ENCODE results near the gene RRAGC. TPM values are rescaled to one million over a fixed set of nuclear protein-coding genes. Genes with fewer than 3 reads are reported as not detected.

Gene RRAGC
- total and polyA plus RNA-seq, 12 donors: 7.5 to 28.8 (median 16.0) TPM

- H3K36me3 ChIP-seq (replicated peaks in 1 of 2): no peaks in the 10 kb centered on the region
- TF ChIP-seq CTCF (IDR thresholded peaks at IDR 0.05): no peak
- no peak for TF ChIP-seq POLR2A (IDR thresholded peaks at IDR 0.05)
- H3K27ac ChIP-seq: no peak overlapping the region
- intact Hi-C loops (cut with DNase I): loop anchor here in 1 of 2 donors (5.0 to 10.0 kb wide), 2 partner anchors 121 to 214 kb away; partner anchors contain the start of gene AKIRIN1
- H3K4me1 ChIP-seq (replicated peaks in 1 of 2): peaks cover 11 to 18% of the 10 kb centered on the region in 2 donors
- H3K9me3 ChIP-seq (replicated peaks in 1 of 3): no peaks in the 10 kb centered on the region
- 89 to 96% (median 94%) methylated on average over 8 of the region's 8 CpGs for WGBS, 4 donors
- no peaks in the 10 kb centered on the region for H3K27me3 ChIP-seq
- DNase-seq: no peak
- H3K4me3 ChIP-seq: no peak overlapping the region
Observed at GRCh38 chr1:38870996-38871395, 11.4 kb upstream of the RRAGC start.

- intact Hi-C loops (cut with DNase I): no loop called here
- H3K4me3 ChIP-seq: no peak overlapping the region
- no peaks in the 10 kb centered on the region for H3K36me3 ChIP-seq (replicated peaks in 1 of 2)
- WGBS, 4 donors: 92 to 97% (median 94%) methylated on average over 8 of the region's 8 CpGs
- H3K4me1 ChIP-seq (replicated peaks in 1 of 2): peaks cover 4 to 13% of the 10 kb centered on the region in 2 donors
- no peak overlapping the region for H3K27ac ChIP-seq
- no peak for DNase-seq
- no peaks in the 10 kb centered on the region for H3K9me3 ChIP-seq (replicated peaks in 1 of 3)
- TF ChIP-seq CTCF (IDR thresholded peaks at IDR 0.05) (no peak), POLR2A (IDR thresholded peaks at IDR 0.05) (no peak)
- no peaks in the 10 kb centered on the region for H3K27me3 ChIP-seq
Observed at GRCh38 chr1:38867208-38867607, 7.6 kb upstream of the RRAGC start.

- no peaks in the 10 kb centered on the region for H3K9me3 ChIP-seq (replicated peaks in 1 of 3)
- H3K27ac ChIP-seq: no peak overlapping the region
- 88 to 96% (median 89%) methylated on average over 4 of the region's 4 CpGs for WGBS, 4 donors
- DNase-seq: no peak
- TF ChIP-seq CTCF (IDR thresholded peaks at IDR 0.05) (no peak), POLR2A (IDR thresholded peaks at IDR 0.05) (no peak)
- peaks cover 0 to 20% of the 10 kb centered on the region in 2 donors for H3K4me1 ChIP-seq (replicated peaks in 1 of 2)
- no peaks in the 10 kb centered on the region for H3K27me3 ChIP-seq
- no peak overlapping the region for H3K4me3 ChIP-seq
- intact Hi-C loops (cut with DNase I): no loop called here
- no peaks in the 10 kb centered on the region for H3K36me3 ChIP-seq (replicated peaks in 1 of 2)
Observed at GRCh38 chr1:38865112-38865715, 5.6 kb upstream of the RRAGC start.

GRCh38 chr1:38860454-38860795 lies 853 bp upstream of the RRAGC start:
- Histone ChIP-seq H3K9me3 (replicated peaks in 1 of 3) (no peaks in the 10 kb centered on the region), H3K36me3 (replicated peaks in 1 of 2) (peaks cover 0 to 11% of the 10 kb centered on the region in 2 donors), H3K4me1 (replicated peaks in 1 of 2) (peaks cover 0 to 39% of the 10 kb centered on the region in 2 donors), H3K27me3 (no peaks in the 10 kb centered on the region), H3K4me3 (peak overlapping the region; percentile 48 to 92 (median 85)), H3K27ac (peak overlapping the region in 4 of 5 donors; percentile 49 to 94 (median 92))
- DNase-seq: peak in 1 of 7 donors; percentile 11
- no peak for TF ChIP-seq CTCF (IDR thresholded peaks at IDR 0.05)
- TF ChIP-seq POLR2A (IDR thresholded peaks at IDR 0.05): no peak
- intact Hi-C loops (cut with DNase I): no loop called here
- 3 to 7% (median 4%) methylated on average over 6 of the region's 6 CpGs for WGBS, 4 donors

Data from adrenal gland (tissue), 12 donors.